Measurements from ENCODE around the gene GPR26. TPM values are rescaled to one million over a fixed set of nuclear protein-coding genes. Genes with fewer than 3 reads are reported as not detected.

Gene GPR26
- polyA plus RNA-seq, 4 donors, result 0.03 TPM; not detected in 3

GRCh38 chr10:123645016-123645415 is 21.1 kb upstream of the GPR26 start:
- DNase-seq (ENCODE audit: low read depth in 4 of 4, low spot score in 3 of 4), result no peak

GRCh38 chr10:123645615-123646014 is 20.5 kb upstream of the GPR26 start:
- DNase-seq (ENCODE audit: low read depth in 4 of 4, low spot score in 3 of 4), result no peak

- DNase-seq (ENCODE audit: low read depth in 4 of 4, low spot score in 3 of 4), result no peak
Measured at GRCh38 chr10:123648595-123648994, 17.6 kb upstream of the GPR26 start.

- DNase-seq (ENCODE audit: low read depth in 4 of 4, low spot score in 3 of 4), result no peak
Measured at GRCh38 chr10:123649676-123650075, 16.5 kb upstream of the GPR26 start.

- DNase-seq (ENCODE audit: low read depth in 4 of 4, low spot score in 3 of 4), result no peak
Measured at GRCh38 chr10:123651421-123652047, 14.6 kb upstream of the GPR26 start.

- no peak for DNase-seq (ENCODE audit: low read depth in 4 of 4, low spot score in 3 of 4)
Measured at GRCh38 chr10:123655751-123656150, 10.4 kb upstream of the GPR26 start.

- no peak for DNase-seq (ENCODE audit: low read depth in 4 of 4, low spot score in 3 of 4)
Measured at GRCh38 chr10:123663522-123663921, 2.6 kb upstream of the GPR26 start.

- no peak for DNase-seq (ENCODE audit: low read depth in 4 of 4, low spot score in 3 of 4)
Measured at GRCh38 chr10:123665491-123666286, 466 bp upstream of the GPR26 start.

- DNase-seq (ENCODE audit: low read depth in 4 of 4, low spot score in 3 of 4), result no peak
Measured at GRCh38 chr10:123669886-123670285, 3.7 kb downstream of the GPR26 start.

- no peak for DNase-seq (ENCODE audit: low read depth in 4 of 4, low spot score in 3 of 4)
Measured at GRCh38 chr10:123673198-123673597, 7.0 kb downstream of the GPR26 start.

GRCh38 chr10:123674741-123675140 is 8.6 kb downstream of the GPR26 start:
- no peak for DNase-seq (ENCODE audit: low read depth in 4 of 4, low spot score in 3 of 4)

- DNase-seq (ENCODE audit: low read depth in 4 of 4, low spot score in 3 of 4), result no peak
Measured at GRCh38 chr10:123675811-123676210, 9.7 kb downstream of the GPR26 start.

GRCh38 chr10:123677556-123677955 is 11.4 kb downstream of the GPR26 start:
- no peak for DNase-seq (ENCODE audit: low read depth in 4 of 4, low spot score in 3 of 4)

GRCh38 chr10:123678376-123678775 is 12.2 kb downstream of the GPR26 start:
- DNase-seq (ENCODE audit: low read depth in 4 of 4, low spot score in 3 of 4), result no peak

- no peak for DNase-seq (ENCODE audit: low read depth in 4 of 4, low spot score in 3 of 4)
Measured at GRCh38 chr10:123681285-123681684, 15.1 kb downstream of the GPR26 start.

GRCh38 chr10:123682477-123682876 is 16.3 kb downstream of the GPR26 start:
- no peak for DNase-seq (ENCODE audit: low read depth in 4 of 4, low spot score in 3 of 4)

GRCh38 chr10:123683459-123683858 is 17.3 kb downstream of the GPR26 start:
- DNase-seq (ENCODE audit: low read depth in 4 of 4, low spot score in 3 of 4), result no peak

- no peak for DNase-seq (ENCODE audit: low read depth in 4 of 4, low spot score in 3 of 4)
Measured at GRCh38 chr10:123683865-123684264, 17.7 kb downstream of the GPR26 start.

GRCh38 chr10:123685260-123685659 is 19.1 kb downstream of the GPR26 start:
- DNase-seq (ENCODE audit: low read depth in 4 of 4, low spot score in 3 of 4), result no peak

GRCh38 chr10:123687758-123688157 is 21.6 kb downstream of the GPR26 start:
- no peak for DNase-seq (ENCODE audit: low read depth in 4 of 4, low spot score in 3 of 4)

GRCh38 chr10:123689880-123690279 is 23.7 kb downstream of the GPR26 start:
- DNase-seq (ENCODE audit: low read depth in 4 of 4, low spot score in 3 of 4), result no peak

GRCh38 chr10:123703195-123703790 is 37.1 kb downstream of the GPR26 start:
- DNase-seq (ENCODE audit: low read depth in 4 of 4, low spot score in 3 of 4), result no peak
